GM23338 (cell line): Measurements from ENCODE around the gene DNAJC12. TPM values are rescaled to one million over a fixed set of nuclear protein-coding genes. Genes with fewer than 3 reads are reported as not detected.

Source experiments
- ATAC-seq: fragments of 200-7000 bp; cut with Tn5 transposase; 3 replicates; pipeline ENCODE4 v1.9.1; 2020
- DNase-seq: peaks from one replicate; pipeline ENCODE4 v3.0.0-alpha.2; 2015; ENCODE audit warnings: low spot score
- H2AFZ ChIP-seq: fragments of 200-600 bp; sonication (generic); 2 replicates; pipeline ENCODE4 v1.8.0; 2016; ENCODE audit warnings: antibody characterized with exemption, mild to moderate bottlenecking, moderate library complexity
- H3F3A ChIP-seq: fragments of 200-600 bp; sonication (generic); replicated peaks from 2 replicates; pipeline ENCODE4 v1.8.0; 2017; ENCODE audit warnings: antibody characterized with exemption, mixed run types, low read depth
- H3K27ac ChIP-seq: fragments of 200-600 bp; sonication (generic); 2 replicates; pipeline ENCODE4 v1.6.1; 2016; ENCODE audit warnings: low read depth
- H3K27me3 ChIP-seq: fragments of 200-600 bp; sonication (generic); 2 replicates; pipeline ENCODE4 v1.8.0; 2016; ENCODE audit warnings: mild to moderate bottlenecking, mixed run types, moderate library complexity; ENCODE audit not compliant: insufficient read depth
- H3K36me3 ChIP-seq: fragments of 200-600 bp; sonication (generic); 2 replicates; pipeline ENCODE4 v1.8.0; 2016; ENCODE audit warnings: mild to moderate bottlenecking; ENCODE audit not compliant: insufficient read depth
- H3K4me1 ChIP-seq: fragments of 200-600 bp; sonication (generic); 2 replicates; pipeline ENCODE4 v1.8.0; 2016; ENCODE audit warnings: mild to moderate bottlenecking, moderate library complexity; ENCODE audit not compliant: insufficient read depth
- H3K4me2 ChIP-seq: fragments of 200-600 bp; sonication (generic); 2 replicates; pipeline ENCODE4 v1.7.1; 2017; ENCODE audit warnings: mixed run types
- H3K4me3 ChIP-seq: fragments of 200-600 bp; sonication (generic); 2 replicates; pipeline ENCODE4 v1.6.1; 2016; ENCODE audit warnings: mixed run types
- H3K79me2 ChIP-seq: fragments of 200-600 bp; sonication (generic); replicated peaks from 2 replicates; pipeline ENCODE4 v1.8.0; 2017; ENCODE audit warnings: mild to moderate bottlenecking; ENCODE audit not compliant: insufficient read depth
- H3K9me2 ChIP-seq: fragments of 200-600 bp; sonication (generic); 2 replicates; pipeline ENCODE4 v1.8.0; 2017; ENCODE audit not compliant: insufficient read depth
- H4K20me1 ChIP-seq: fragments of 200-600 bp; sonication (generic); replicated peaks from 2 replicates; pipeline ENCODE4 v1.8.0; 2017; ENCODE audit warnings: mild to moderate bottlenecking; ENCODE audit not compliant: insufficient read depth
- H3K27ac Mint-ChIP-seq: 2 replicates; pipeline ENCODE4 v1.8.0; 2020; ENCODE audit warnings: inconsistent platforms, mild to moderate bottlenecking, moderate library complexity, mixed read lengths
- H3K27me3 Mint-ChIP-seq: 3 replicates; pipeline ENCODE4 v1.8.0; 2022; ENCODE audit warnings: low read depth, mild to moderate bottlenecking, moderate library complexity, mixed read lengths, inconsistent platforms; ENCODE audit not compliant: insufficient read depth, poor library complexity
- H3K36me3 Mint-ChIP-seq: 3 replicates; pipeline ENCODE4 v1.8.0; 2021; ENCODE audit warnings: low read depth, mild to moderate bottlenecking, inconsistent platforms, moderate library complexity, mixed read lengths
- H3K4me1 Mint-ChIP-seq: 3 replicates; pipeline ENCODE4 v1.8.0; 2020; ENCODE audit warnings: mild to moderate bottlenecking, inconsistent platforms, mixed read lengths
- H3K4me3 Mint-ChIP-seq: 3 replicates; pipeline ENCODE4 v1.8.0; 2021; ENCODE audit warnings: moderate library complexity, mild to moderate bottlenecking, inconsistent platforms, mixed read lengths
- H3K9me3 Mint-ChIP-seq: 3 replicates; pipeline ENCODE4 v1.8.0; 2020; ENCODE audit warnings: moderate library complexity, mild to moderate bottlenecking, inconsistent platforms, mixed read lengths
- CREB1 ChIP-seq: fragments of 250-450 bp; sonication (Bioruptor Pico); IDR thresholded peaks from 2 replicates; pipeline ENCODE4 v1.5.0; 2020; ENCODE audit warnings: low read depth, mild to moderate bottlenecking, moderate library complexity
- CTCF ChIP-seq, 2 experiments: fragments of 200-600 bp in 1 of 2; sonication (generic) in 1 of 2; conservative IDR thresholded peaks; 2 replicates each; pipeline versions ENCODE4 v1.5.1 to v1.6.1; 2016 to 2017; ENCODE audit warnings: antibody characterized with exemption in 2 of 2, low read depth in 2 of 2, mild to moderate bottlenecking in 2 of 2, moderate library complexity in 1 of 2
- ETS1 ChIP-seq: IDR thresholded peaks from 2 replicates; pipeline ENCODE4 v1.6.1; 2016; ENCODE audit warnings: antibody characterized with exemption
- EZH2 ChIP-seq: fragments of 200-600 bp; sonication (generic); IDR thresholded peaks from one replicate; pipeline ENCODE4 v1.8.0; 2017; ENCODE audit warnings: antibody characterized with exemption, mild to moderate bottlenecking, low read depth; ENCODE audit not compliant: unreplicated experiment
- EZH2phosphoT487 ChIP-seq: fragments of 200-600 bp; sonication (generic); IDR thresholded peaks from one replicate; pipeline ENCODE4 v1.8.1; 2018; ENCODE audit warnings: antibody characterized with exemption; ENCODE audit not compliant: unreplicated experiment
- NANOG ChIP-seq: IDR thresholded peaks from 2 replicates; pipeline ENCODE4 v1.6.1; 2016; ENCODE audit warnings: antibody characterized with exemption, borderline replicate concordance
- POLR2AphosphoS5 ChIP-seq: IDR thresholded peaks from 2 replicates; pipeline ENCODE4 v1.6.1; 2016; ENCODE audit warnings: antibody characterized with exemption, low read depth
- REST ChIP-seq: IDR thresholded peaks from one replicate; pipeline ENCODE4 v1.6.1; 2018; ENCODE audit warnings: antibody characterized with exemption; ENCODE audit not compliant: unreplicated experiment
- STAT1 ChIP-seq: IDR thresholded peaks from one replicate; pipeline ENCODE4 v1.6.1; 2016; ENCODE audit warnings: antibody characterized with exemption; ENCODE audit not compliant: unreplicated experiment
- ZNF114 ChIP-seq: fragments of 250-450 bp; sonication (Bioruptor Pico); IDR thresholded peaks from 2 replicates; pipeline ENCODE4 v1.5.0; 2020; ENCODE audit warnings: mild to moderate bottlenecking, moderate library complexity
- ZNF331 ChIP-seq: fragments of 250-450 bp; sonication (Bioruptor Pico); IDR thresholded peaks from 2 replicates; pipeline ENCODE4 v1.5.0; 2020; ENCODE audit warnings: low read depth, mild to moderate bottlenecking, moderate library complexity
- polyA plus RNA-seq: library from polyadenylated mRNA; unstranded; fragments of >200 nt; fragmentation: Nextera tagmentation; extraction: Ambion mirVana; gene quantifications from 2 replicates; pipeline ENCODE4 v1.2.1, GENCODE V29; 2016
- total RNA-seq: library from RNA; depleted of rRNA; stranded (reverse); fragments of >200 nt; shearing (Covaris generic); gene quantifications from 2 replicates; pipeline ENCODE4 v1.2.3, GENCODE V29; 2014
- TF ChIP-seq, protein P1 (sequence below): fragments of 250-450 bp; sonication (Bioruptor Pico); IDR thresholded peaks from 2 replicates; pipeline ENCODE4 v1.5.0; 2020; ENCODE audit warnings: mild to moderate bottlenecking, moderate library complexity

Gene DNAJC12
- total and polyA plus RNA-seq, 2 experiments from 2014 or later, result 2.2 to 4.5 TPM

DNA sequence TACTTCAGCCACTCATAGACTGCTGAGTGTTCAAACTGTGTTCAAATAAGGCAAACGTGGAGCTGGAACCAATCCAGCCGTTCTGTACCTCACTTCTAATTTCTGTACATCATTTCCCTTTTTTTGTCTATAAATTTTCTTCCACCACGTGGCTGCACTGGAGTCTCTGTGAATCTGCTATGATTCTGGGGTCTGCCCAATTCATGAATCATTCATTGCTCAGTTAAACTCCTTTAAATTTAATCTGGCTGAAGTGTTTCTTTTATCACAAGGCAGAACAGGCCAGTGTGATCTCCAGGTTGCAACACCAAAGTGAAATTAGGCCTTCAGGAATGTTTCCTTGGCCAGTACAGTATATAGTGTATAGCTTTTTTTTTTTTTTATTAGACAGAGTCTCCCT lies 53.5 kb downstream of the DNAJC12 start:
- peaks cover 7% of the 10 kb centered on the region for H3K4me1 Mint-ChIP-seq
- Histone ChIP-seq H3K36me3 (no peaks in the 10 kb centered on the region), H3K27ac (no peak overlapping the region), H2AFZ (peak overlapping the region; percentile 28; the same call in 1 of the 2 replicates), H4K20me1 (no peaks in the 10 kb centered on the region), H3K4me2 (no peak overlapping the region), H3K4me3 (no peak overlapping the region), H3K4me1 (peaks cover 3% of the 10 kb centered on the region), H3K9me2 (no peaks in the 10 kb centered on the region), H3K79me2 (no peaks in the 10 kb centered on the region), H3F3A (no peaks in the 10 kb centered on the region), H3K27me3 (no peaks in the 10 kb centered on the region)
- H3K9me3 Mint-ChIP-seq, result no peaks in the 10 kb centered on the region; the same call in 2 of the 3 replicates
- peaks cover 5% of the 10 kb centered on the region for H3K27me3 Mint-ChIP-seq
- TF ChIP-seq ZNF114 (no peak), ETS1 (no peak), STAT1 (no peak), REST (no peak), EZH2 (no peak), EZH2phosphoT487 (no peak), CREB1 (CRISPR knock-in tag) (no peak), POLR2AphosphoS5 (no peak), NANOG (no peak), ZNF331 (no peak), CTCF (conservative IDR thresholded peaks at IDR 0.05; ENCODE audit: low read depth in 2 of 2) (no peak)
- TF ChIP-seq, protein P1, sequence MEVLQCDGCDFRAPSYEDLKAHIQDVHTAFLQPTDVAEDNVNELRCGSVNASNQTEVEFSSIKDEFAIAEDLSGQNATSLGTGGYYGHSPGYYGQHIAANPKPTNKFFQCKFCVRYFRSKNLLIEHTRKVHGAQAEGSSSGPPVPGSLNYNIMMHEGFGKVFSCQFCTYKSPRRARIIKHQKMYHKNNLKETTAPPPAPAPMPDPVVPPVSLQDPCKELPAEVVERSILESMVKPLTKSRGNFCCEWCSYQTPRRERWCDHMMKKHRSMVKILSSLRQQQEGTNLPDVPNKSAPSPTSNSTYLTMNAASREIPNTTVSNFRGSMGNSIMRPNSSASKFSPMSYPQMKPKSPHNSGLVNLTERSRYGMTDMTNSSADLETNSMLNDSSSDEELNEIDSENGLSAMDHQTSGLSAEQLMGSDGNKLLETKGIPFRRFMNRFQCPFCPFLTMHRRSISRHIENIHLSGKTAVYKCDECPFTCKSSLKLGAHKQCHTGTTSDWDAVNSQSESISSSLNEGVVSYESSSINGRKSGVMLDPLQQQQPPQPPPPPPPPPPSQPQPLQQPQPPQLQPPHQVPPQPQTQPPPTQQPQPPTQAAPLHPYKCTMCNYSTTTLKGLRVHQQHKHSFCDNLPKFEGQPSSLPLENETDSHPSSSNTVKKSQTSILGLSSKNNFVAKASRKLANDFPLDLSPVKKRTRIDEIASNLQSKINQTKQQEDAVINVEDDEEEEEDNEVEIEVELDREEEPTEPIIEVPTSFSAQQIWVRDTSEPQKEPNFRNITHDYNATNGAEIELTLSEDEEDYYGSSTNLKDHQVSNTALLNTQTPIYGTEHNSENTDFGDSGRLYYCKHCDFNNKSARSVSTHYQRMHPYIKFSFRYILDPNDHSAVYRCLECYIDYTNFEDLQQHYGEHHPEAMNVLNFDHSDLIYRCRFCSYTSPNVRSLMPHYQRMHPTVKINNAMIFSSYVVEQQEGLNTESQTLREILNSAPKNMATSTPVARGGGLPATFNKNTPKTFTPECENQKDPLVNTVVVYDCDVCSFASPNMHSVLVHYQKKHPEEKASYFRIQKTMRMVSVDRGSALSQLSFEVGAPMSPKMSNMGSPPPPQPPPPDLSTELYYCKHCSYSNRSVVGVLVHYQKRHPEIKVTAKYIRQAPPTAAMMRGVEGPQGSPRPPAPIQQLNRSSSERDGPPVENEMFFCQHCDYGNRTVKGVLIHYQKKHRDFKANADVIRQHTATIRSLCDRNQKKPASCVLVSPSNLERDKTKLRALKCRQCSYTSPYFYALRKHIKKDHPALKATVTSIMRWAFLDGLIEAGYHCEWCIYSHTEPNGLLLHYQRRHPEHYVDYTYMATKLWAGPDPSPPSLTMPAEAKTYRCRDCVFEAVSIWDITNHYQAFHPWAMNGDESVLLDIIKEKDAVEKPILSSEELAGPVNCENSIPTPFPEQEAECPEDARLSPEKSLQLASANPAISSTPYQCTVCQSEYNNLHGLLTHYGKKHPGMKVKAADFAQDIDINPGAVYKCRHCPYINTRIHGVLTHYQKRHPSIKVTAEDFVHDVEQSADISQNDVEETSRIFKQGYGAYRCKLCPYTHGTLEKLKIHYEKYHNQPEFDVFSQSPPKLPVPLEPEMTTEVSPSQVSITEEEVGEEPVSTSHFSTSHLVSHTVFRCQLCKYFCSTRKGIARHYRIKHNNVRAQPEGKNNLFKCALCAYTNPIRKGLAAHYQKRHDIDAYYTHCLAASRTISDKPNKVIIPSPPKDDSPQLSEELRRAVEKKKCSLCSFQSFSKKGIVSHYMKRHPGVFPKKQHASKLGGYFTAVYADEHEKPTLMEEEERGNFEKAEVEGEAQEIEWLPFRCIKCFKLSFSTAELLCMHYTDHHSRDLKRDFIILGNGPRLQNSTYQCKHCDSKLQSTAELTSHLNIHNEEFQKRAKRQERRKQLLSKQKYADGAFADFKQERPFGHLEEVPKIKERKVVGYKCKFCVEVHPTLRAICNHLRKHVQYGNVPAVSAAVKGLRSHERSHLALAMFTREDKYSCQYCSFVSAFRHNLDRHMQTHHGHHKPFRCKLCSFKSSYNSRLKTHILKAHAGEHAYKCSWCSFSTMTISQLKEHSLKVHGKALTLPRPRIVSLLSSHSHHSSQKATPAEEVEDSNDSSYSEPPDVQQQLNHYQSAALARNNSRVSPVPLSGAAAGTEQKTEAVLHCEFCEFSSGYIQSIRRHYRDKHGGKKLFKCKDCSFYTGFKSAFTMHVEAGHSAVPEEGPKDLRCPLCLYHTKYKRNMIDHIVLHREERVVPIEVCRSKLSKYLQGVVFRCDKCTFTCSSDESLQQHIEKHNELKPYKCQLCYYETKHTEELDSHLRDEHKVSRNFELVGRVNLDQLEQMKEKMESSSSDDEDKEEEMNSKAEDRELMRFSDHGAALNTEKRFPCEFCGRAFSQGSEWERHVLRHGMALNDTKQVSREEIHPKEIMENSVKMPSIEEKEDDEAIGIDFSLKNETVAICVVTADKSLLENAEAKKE (CRISPR knock-in tag), result no peak
- no peaks in the 10 kb centered on the region for H3K36me3 Mint-ChIP-seq
- no peak overlapping the region for H3K27ac Mint-ChIP-seq
- DNase-seq (no peak), ATAC-seq (no peak)
- no peak overlapping the region for H3K4me3 Mint-ChIP-seq
